Measurements from ENCODE around the gene C1GALT1C1L. TPM values are rescaled to one million over a fixed set of nuclear protein-coding genes. Genes with fewer than 3 reads are reported as not detected.
A peak's percentile ranks its signal among the peaks of the same experiment; 100 is the strongest.

The C1GALT1C1L gene
- total and polyA plus RNA-seq, 2 of the 13 experiments (the other 11 are each of a cell fraction or from before 2014, with no cell fraction given): 1.3 to 2.4 TPM

DNA sequence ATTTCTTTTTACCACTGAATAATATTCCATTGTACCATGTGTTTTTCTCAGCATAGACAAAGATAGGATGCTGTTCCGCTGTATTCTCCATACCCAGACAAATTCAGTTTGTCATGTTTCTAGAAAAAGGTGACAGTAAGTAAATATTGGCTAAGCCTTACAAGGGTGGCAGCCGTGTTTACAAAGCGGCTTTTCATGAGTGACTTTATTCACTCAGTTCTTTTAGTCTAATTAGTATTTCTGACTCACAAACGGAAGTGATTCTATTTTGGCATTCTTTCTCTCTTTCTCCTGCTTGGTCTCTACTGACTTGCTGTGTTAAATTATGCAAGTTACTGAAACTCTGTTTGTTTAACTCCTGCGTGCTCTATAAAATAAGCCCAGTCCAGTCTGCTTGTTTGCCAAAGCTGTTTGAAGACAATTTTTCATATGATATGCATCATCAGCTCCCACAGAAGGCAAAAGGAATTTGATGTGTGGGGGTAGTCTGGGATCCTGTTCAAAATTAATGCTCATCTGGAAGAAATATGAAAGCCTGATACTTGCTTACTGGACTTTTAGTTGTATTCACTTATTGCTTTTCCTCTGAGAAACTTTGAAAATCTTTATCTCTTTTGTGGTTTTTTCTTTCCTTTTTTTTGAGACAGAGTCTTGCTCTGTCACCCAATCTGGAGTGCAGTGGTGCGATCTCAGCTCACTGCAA is 41.5 kb downstream of the C1GALT1C1L start (continued):
- TF ChIP-seq, protein P1, sequence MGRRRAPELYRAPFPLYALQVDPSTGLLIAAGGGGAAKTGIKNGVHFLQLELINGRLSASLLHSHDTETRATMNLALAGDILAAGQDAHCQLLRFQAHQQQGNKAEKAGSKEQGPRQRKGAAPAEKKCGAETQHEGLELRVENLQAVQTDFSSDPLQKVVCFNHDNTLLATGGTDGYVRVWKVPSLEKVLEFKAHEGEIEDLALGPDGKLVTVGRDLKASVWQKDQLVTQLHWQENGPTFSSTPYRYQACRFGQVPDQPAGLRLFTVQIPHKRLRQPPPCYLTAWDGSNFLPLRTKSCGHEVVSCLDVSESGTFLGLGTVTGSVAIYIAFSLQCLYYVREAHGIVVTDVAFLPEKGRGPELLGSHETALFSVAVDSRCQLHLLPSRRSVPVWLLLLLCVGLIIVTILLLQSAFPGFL (CRISPR knock-in tag; IDR thresholded peaks at IDR 0.05): no peak
- peak; percentile 86 for TF ChIP-seq RXRB (CRISPR knock-in tag; IDR thresholded peaks at IDR 0.05; ENCODE audit: borderline replicate concordance)
- TF ChIP-seq, protein P2, sequence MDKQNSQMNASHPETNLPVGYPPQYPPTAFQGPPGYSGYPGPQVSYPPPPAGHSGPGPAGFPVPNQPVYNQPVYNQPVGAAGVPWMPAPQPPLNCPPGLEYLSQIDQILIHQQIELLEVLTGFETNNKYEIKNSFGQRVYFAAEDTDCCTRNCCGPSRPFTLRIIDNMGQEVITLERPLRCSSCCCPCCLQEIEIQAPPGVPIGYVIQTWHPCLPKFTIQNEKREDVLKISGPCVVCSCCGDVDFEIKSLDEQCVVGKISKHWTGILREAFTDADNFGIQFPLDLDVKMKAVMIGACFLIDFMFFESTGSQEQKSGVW (CRISPR knock-in tag; IDR thresholded peaks at IDR 0.05; ENCODE audit: borderline replicate concordance): no peak
- no peak for TF ChIP-seq POLR2A (IDR thresholded peaks at IDR 0.05; ENCODE audit: insufficient read depth in 1 of 2, low read depth in 2 of 2, low read length in 2 of 2)
- TF ChIP-seq ZFP90 (CRISPR knock-in tag; IDR thresholded peaks at IDR 0.05; ENCODE audit: borderline replicate concordance): no peak
- no peak for TF ChIP-seq HES4 (CRISPR knock-in tag; IDR thresholded peaks at IDR 0.05; ENCODE audit: borderline replicate concordance)
- no peak for TF ChIP-seq ZNF776 (CRISPR knock-in tag; IDR thresholded peaks at IDR 0.05)
- no peak for TF ChIP-seq ZNF567 (CRISPR knock-in tag; IDR thresholded peaks at IDR 0.05; ENCODE audit: borderline replicate concordance)
- TF ChIP-seq SMAD9 (CRISPR knock-in tag; IDR thresholded peaks at IDR 0.05): no peak
- TF ChIP-seq HDAC6 (IDR thresholded peaks at IDR 0.05; ENCODE audit: low read depth, low read length): no peak
- no peak for TF ChIP-seq ZNF713 (CRISPR knock-in tag; IDR thresholded peaks at IDR 0.05)
- TF ChIP-seq, protein P3, sequence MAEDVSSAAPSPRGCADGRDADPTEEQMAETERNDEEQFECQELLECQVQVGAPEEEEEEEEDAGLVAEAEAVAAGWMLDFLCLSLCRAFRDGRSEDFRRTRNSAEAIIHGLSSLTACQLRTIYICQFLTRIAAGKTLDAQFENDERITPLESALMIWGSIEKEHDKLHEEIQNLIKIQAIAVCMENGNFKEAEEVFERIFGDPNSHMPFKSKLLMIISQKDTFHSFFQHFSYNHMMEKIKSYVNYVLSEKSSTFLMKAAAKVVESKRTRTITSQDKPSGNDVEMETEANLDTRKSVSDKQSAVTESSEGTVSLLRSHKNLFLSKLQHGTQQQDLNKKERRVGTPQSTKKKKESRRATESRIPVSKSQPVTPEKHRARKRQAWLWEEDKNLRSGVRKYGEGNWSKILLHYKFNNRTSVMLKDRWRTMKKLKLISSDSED (CRISPR knock-in tag; IDR thresholded peaks at IDR 0.05): no peak
- peak; percentile 98 for TF ChIP-seq FOXA1 (IDR thresholded peaks at IDR 0.05)
- peak; percentile 97 for TF ChIP-seq FOXA1 (CRISPR knock-in tag; IDR thresholded peaks at IDR 0.05)
- TF ChIP-seq, protein P4, sequence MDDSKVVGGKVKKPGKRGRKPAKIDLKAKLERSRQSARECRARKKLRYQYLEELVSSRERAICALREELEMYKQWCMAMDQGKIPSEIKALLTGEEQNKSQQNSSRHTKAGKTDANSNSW (CRISPR knock-in tag; IDR thresholded peaks at IDR 0.05; ENCODE audit: borderline replicate concordance): no peak
- no peak for TF ChIP-seq EED (CRISPR knock-in tag; IDR thresholded peaks at IDR 0.05)
- TF ChIP-seq ZNF644 (CRISPR knock-in tag; IDR thresholded peaks at IDR 0.05; ENCODE audit: low read depth): peak; percentile 11; the same call in 1 of the 2 replicates
- peak; percentile 58; the same call in 1 of the 2 replicates for TF ChIP-seq GFI1 (CRISPR knock-in tag; IDR thresholded peaks at IDR 0.05; ENCODE audit: borderline replicate concordance)
- no peak for TF ChIP-seq ZNF30 (CRISPR knock-in tag; IDR thresholded peaks at IDR 0.05)
- TF ChIP-seq, protein P5, sequence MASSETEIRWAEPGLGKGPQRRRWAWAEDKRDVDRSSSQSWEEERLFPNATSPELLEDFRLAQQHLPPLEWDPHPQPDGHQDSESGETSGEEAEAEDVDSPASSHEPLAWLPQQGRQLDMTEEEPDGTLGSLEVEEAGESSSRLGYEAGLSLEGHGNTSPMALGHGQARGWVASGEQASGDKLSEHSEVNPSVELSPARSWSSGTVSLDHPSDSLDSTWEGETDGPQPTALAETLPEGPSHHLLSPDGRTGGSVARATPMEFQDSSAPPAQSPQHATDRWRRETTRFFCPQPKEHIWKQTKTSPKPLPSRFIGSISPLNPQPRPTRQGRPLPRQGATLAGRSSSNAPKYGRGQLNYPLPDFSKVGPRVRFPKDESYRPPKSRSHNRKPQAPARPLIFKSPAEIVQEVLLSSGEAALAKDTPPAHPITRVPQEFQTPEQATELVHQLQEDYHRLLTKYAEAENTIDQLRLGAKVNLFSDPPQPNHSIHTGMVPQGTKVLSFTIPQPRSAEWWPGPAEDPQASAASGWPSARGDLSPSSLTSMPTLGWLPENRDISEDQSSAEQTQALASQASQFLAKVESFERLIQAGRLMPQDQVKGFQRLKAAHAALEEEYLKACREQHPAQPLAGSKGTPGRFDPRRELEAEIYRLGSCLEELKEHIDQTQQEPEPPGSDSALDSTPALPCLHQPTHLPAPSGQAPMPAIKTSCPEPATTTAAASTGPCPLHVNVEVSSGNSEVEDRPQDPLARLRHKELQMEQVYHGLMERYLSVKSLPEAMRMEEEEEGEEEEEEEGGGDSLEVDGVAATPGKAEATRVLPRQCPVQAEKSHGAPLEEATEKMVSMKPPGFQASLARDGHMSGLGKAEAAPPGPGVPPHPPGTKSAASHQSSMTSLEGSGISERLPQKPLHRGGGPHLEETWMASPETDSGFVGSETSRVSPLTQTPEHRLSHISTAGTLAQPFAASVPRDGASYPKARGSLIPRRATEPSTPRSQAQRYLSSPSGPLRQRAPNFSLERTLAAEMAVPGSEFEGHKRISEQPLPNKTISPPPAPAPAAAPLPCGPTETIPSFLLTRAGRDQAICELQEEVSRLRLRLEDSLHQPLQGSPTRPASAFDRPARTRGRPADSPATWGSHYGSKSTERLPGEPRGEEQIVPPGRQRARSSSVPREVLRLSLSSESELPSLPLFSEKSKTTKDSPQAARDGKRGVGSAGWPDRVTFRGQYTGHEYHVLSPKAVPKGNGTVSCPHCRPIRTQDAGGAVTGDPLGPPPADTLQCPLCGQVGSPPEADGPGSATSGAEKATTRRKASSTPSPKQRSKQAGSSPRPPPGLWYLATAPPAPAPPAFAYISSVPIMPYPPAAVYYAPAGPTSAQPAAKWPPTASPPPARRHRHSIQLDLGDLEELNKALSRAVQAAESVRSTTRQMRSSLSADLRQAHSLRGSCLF (CRISPR knock-in tag; IDR thresholded peaks at IDR 0.05; ENCODE audit: borderline replicate concordance): no peak
- no peak for TF ChIP-seq ZNF75D (CRISPR knock-in tag; IDR thresholded peaks at IDR 0.05; ENCODE audit: borderline replicate concordance)
- no peak for TF ChIP-seq TP53 (CRISPR knock-in tag; conservative IDR thresholded peaks at IDR 0.05)
- peak; percentile 80 for TF ChIP-seq BHLHE40 (IDR thresholded peaks at IDR 0.05; ENCODE audit: low read length)
